ENCODE measurements around the gene KCTD21.
A peak's percentile ranks its signal among the peaks of the same experiment; 100 is the strongest.

KCTD21 gene

DNA sequence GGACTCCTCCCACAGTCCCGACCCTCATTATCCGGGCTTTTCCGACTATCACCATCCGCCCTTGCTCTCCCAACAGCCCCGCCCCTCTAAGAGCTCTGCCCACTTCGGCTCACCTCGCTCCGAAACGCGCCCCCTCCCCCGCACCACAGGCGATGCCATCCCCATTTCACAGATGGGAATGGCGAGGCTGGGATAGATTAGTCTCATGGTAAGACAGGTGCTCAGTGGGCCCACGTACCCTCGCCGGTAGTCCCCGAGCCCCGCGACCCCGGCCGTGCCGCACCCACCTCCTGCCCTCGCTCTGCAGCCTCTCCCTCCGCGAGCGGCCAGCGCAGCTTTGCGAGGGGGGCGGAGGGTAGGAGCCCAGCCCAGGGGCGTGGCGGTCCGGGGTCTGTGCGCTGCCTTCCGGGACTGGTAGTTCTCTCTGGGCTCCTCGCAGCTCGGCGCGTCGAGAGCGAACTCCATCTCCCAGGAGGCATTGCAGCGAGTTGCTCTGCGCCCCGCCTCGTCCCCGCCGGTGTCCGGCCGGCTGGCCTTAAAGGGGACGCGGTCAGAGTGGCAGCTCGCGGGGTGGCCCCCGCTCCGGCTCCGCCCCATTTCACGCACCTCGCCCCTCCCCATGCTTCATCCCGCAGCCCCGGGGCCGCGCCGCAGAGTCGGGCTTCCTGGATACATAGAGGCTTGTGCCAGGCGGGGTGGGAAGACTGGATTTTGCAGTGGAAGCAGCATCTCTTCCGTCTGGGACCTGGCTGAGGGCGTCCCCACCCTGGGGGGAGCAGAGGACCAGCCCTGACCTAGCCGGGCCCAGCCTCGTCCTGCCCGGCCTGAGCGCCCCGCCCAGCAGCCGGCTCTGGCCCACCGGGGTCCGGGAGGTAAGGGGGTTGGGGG lies at the start of gene KCTD21, which contains the start of gene USP35:
TSS of gene KCTD21 (minus strand) at position 341 of the 888 bp plus-strand sequence. CDS start 14,072 bp downstream, outside the sequence.
TSS of gene USP35 (plus strand) at position 634 of the 888 bp plus-strand sequence. CDS start 7,327 bp downstream, outside the sequence.
- TF ChIP-seq EP300 (IDR thresholded peaks at IDR 0.05; ENCODE audit: borderline replicate concordance) (no peak), TAF1 (IDR thresholded peaks at IDR 0.05; ENCODE audit: low read depth) (peak; percentile 37; the same call in 1 of the 2 replicates), ZBTB7A (IDR thresholded peaks at IDR 0.05; ENCODE audit: low read depth) (peak; percentile 82; the same call in 1 of the 2 replicates), EGR1 (IDR thresholded peaks at IDR 0.05) (no peak), CEBPB (IDR thresholded peaks at IDR 0.05) (no peak), YY1 (IDR thresholded peaks at IDR 0.05; ENCODE audit: low read depth) (no peak), FOXM1 (IDR thresholded peaks at IDR 0.05; ENCODE audit: borderline replicate concordance, low read depth) (no peak), TEAD4 (IDR thresholded peaks at IDR 0.05) (no peak), CREB1 (IDR thresholded peaks at IDR 0.05; ENCODE audit: low read depth) (peak; percentile 36; the same call in 1 of the 2 replicates), TCF12 (IDR thresholded peaks at IDR 0.05; ENCODE audit: low read depth) (peak; percentile 74)

GRCh38 chr11:78237293-78238046 lies 49.0 kb upstream of the KCTD21 start:
- TF ChIP-seq, protein P1, sequence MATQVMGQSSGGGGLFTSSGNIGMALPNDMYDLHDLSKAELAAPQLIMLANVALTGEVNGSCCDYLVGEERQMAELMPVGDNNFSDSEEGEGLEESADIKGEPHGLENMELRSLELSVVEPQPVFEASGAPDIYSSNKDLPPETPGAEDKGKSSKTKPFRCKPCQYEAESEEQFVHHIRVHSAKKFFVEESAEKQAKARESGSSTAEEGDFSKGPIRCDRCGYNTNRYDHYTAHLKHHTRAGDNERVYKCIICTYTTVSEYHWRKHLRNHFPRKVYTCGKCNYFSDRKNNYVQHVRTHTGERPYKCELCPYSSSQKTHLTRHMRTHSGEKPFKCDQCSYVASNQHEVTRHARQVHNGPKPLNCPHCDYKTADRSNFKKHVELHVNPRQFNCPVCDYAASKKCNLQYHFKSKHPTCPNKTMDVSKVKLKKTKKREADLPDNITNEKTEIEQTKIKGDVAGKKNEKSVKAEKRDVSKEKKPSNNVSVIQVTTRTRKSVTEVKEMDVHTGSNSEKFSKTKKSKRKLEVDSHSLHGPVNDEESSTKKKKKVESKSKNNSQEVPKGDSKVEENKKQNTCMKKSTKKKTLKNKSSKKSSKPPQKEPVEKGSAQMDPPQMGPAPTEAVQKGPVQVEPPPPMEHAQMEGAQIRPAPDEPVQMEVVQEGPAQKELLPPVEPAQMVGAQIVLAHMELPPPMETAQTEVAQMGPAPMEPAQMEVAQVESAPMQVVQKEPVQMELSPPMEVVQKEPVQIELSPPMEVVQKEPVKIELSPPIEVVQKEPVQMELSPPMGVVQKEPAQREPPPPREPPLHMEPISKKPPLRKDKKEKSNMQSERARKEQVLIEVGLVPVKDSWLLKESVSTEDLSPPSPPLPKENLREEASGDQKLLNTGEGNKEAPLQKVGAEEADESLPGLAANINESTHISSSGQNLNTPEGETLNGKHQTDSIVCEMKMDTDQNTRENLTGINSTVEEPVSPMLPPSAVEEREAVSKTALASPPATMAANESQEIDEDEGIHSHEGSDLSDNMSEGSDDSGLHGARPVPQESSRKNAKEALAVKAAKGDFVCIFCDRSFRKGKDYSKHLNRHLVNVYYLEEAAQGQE (IDR thresholded peaks at IDR 0.05; ENCODE audit: low read depth), result no peak
- no peak for TF ChIP-seq YY1 (IDR thresholded peaks at IDR 0.05; ENCODE audit: low read depth)
- TF ChIP-seq FOXM1 (IDR thresholded peaks at IDR 0.05; ENCODE audit: borderline replicate concordance, low read depth), result no peak
- no peak for TF ChIP-seq CREB1 (IDR thresholded peaks at IDR 0.05; ENCODE audit: low read depth)
- no peak for TF ChIP-seq TCF12 (IDR thresholded peaks at IDR 0.05; ENCODE audit: low read depth)
- no peak for TF ChIP-seq EGR1 (IDR thresholded peaks at IDR 0.05)
- no peak for TF ChIP-seq TEAD4 (IDR thresholded peaks at IDR 0.05)
- TF ChIP-seq RAD21 (IDR thresholded peaks at IDR 0.05; ENCODE audit: low read depth), result no peak
- TF ChIP-seq NFIC (IDR thresholded peaks at IDR 0.05), result no peak
- TF ChIP-seq, protein P2, sequence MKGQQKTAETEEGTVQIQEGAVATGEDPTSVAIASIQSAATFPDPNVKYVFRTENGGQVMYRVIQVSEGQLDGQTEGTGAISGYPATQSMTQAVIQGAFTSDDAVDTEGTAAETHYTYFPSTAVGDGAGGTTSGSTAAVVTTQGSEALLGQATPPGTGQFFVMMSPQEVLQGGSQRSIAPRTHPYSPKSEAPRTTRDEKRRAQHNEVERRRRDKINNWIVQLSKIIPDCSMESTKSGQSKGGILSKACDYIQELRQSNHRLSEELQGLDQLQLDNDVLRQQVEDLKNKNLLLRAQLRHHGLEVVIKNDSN (IDR thresholded peaks at IDR 0.05), result no peak
- TF ChIP-seq, protein P3, sequence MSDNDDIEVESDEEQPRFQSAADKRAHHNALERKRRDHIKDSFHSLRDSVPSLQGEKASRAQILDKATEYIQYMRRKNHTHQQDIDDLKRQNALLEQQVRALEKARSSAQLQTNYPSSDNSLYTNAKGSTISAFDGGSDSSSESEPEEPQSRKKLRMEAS (IDR thresholded peaks at IDR 0.05), result no peak
- no peak for TF ChIP-seq ZBTB7A (IDR thresholded peaks at IDR 0.05; ENCODE audit: low read depth)
- no peak for TF ChIP-seq EP300 (IDR thresholded peaks at IDR 0.05; ENCODE audit: borderline replicate concordance)
- TF ChIP-seq TAF1 (IDR thresholded peaks at IDR 0.05; ENCODE audit: low read depth), result no peak

- TF ChIP-seq NFIC (IDR thresholded peaks at IDR 0.05) (no peak), FOXM1 (IDR thresholded peaks at IDR 0.05; ENCODE audit: borderline replicate concordance, low read depth) (no peak), TAF1 (IDR thresholded peaks at IDR 0.05; ENCODE audit: low read depth) (no peak), EP300 (IDR thresholded peaks at IDR 0.05; ENCODE audit: borderline replicate concordance) (no peak), TCF12 (IDR thresholded peaks at IDR 0.05; ENCODE audit: low read depth) (no peak), RAD21 (IDR thresholded peaks at IDR 0.05; ENCODE audit: low read depth) (no peak), TEAD4 (IDR thresholded peaks at IDR 0.05) (no peak), ZBTB7A (IDR thresholded peaks at IDR 0.05; ENCODE audit: low read depth) (no peak), CEBPB (IDR thresholded peaks at IDR 0.05) (no peak), YY1 (IDR thresholded peaks at IDR 0.05; ENCODE audit: low read depth) (no peak), EGR1 (IDR thresholded peaks at IDR 0.05) (no peak), CREB1 (IDR thresholded peaks at IDR 0.05; ENCODE audit: low read depth) (no peak)
- TF ChIP-seq, protein P3 (IDR thresholded peaks at IDR 0.05), result no peak
- TF ChIP-seq, protein P2 (IDR thresholded peaks at IDR 0.05), result no peak
- TF ChIP-seq, protein P1 (IDR thresholded peaks at IDR 0.05; ENCODE audit: low read depth), result no peak
Observed at GRCh38 chr11:78234006-78234405, 45.6 kb upstream of the KCTD21 start.

GRCh38 chr11:78231962-78232501 lies 43.6 kb upstream of the KCTD21 start:
- TF ChIP-seq EGR1 (IDR thresholded peaks at IDR 0.05) (no peak), CEBPB (IDR thresholded peaks at IDR 0.05) (no peak), ZBTB7A (IDR thresholded peaks at IDR 0.05; ENCODE audit: low read depth) (no peak), CREB1 (IDR thresholded peaks at IDR 0.05; ENCODE audit: low read depth) (no peak), RAD21 (IDR thresholded peaks at IDR 0.05; ENCODE audit: low read depth) (no peak), TEAD4 (IDR thresholded peaks at IDR 0.05) (no peak), TCF12 (IDR thresholded peaks at IDR 0.05; ENCODE audit: low read depth) (no peak), TAF1 (IDR thresholded peaks at IDR 0.05; ENCODE audit: low read depth) (no peak), YY1 (IDR thresholded peaks at IDR 0.05; ENCODE audit: low read depth) (no peak), FOXM1 (IDR thresholded peaks at IDR 0.05; ENCODE audit: borderline replicate concordance, low read depth) (no peak), EP300 (IDR thresholded peaks at IDR 0.05; ENCODE audit: borderline replicate concordance) (no peak), NFIC (IDR thresholded peaks at IDR 0.05) (no peak)
- TF ChIP-seq, protein P3 (IDR thresholded peaks at IDR 0.05), result no peak
- TF ChIP-seq, protein P1 (IDR thresholded peaks at IDR 0.05; ENCODE audit: low read depth), result no peak
- TF ChIP-seq, protein P2 (IDR thresholded peaks at IDR 0.05), result no peak

Data from Ishikawa (cell line).